Activated naive CD8-positive, alpha-beta T cell treated with anti-CD3 and anti-CD28 coated beads, Interleukin-2, amount 50 U/mL, for 24 hours (primary cell): ENCODE results near the gene ZNF48.
A peak's percentile ranks its signal among the peaks of the same experiment; 100 is the strongest.
"Not testable (repeated sequence)": the region's sequence is repeated elsewhere in the genome, so short reads cannot be mapped to it uniquely, and the experiment has no call there.

Experiments used
- ATAC-seq: fragments of 150-1000 bp; cut with Tn5 transposase; one replicate; pipeline ENCODE4 v1.10.0; 2021
- DNase-seq: peaks from one replicate; pipeline ENCODE4 v3.0.0; 2021
- H3K27ac Mint-ChIP-seq: one replicate; pipeline ENCODE4 v1.8.0; 2021; ENCODE audit warnings: mild to moderate bottlenecking, mixed read lengths
- H3K27me3 Mint-ChIP-seq: one replicate; pipeline ENCODE4 v1.8.0; 2021; ENCODE audit warnings: mixed read lengths
- H3K36me3 Mint-ChIP-seq: one replicate; pipeline ENCODE4 v1.8.0; 2021; ENCODE audit warnings: low read depth, mixed read lengths
- H3K4me1 Mint-ChIP-seq: one replicate; pipeline ENCODE4 v1.8.0; 2021; ENCODE audit warnings: mixed read lengths
- H3K4me3 Mint-ChIP-seq: one replicate; pipeline ENCODE4 v1.8.0; 2021; ENCODE audit warnings: mild to moderate bottlenecking, moderate library complexity, mixed read lengths
- H3K9me3 Mint-ChIP-seq: one replicate; pipeline ENCODE4 v1.8.0; 2021; ENCODE audit warnings: mixed read lengths

The ZNF48 gene

GRCh38 chr16:30379158-30379783 lies 15.9 kb upstream of the ZNF48 start:
- ATAC-seq: no peak
- DNase-seq: no peak
- H3K9me3 Mint-ChIP-seq: no peaks in the 10 kb centered on the region
- no peaks in the 10 kb centered on the region for H3K27me3 Mint-ChIP-seq
- peaks cover 60% of the 10 kb centered on the region for H3K4me1 Mint-ChIP-seq
- H3K4me3 Mint-ChIP-seq: peak overlapping the region; percentile 92
- H3K27ac Mint-ChIP-seq: peak overlapping the region; percentile 99
- H3K36me3 Mint-ChIP-seq: peaks cover 20% of the 10 kb centered on the region

GRCh38 chr16:30380072-30380802 lies 15.0 kb upstream of the ZNF48 start:
- DNase-seq (no peak), ATAC-seq (no peak)
- peak overlapping the region; percentile 96 for H3K27ac Mint-ChIP-seq
- H3K4me3 Mint-ChIP-seq: peak overlapping the region; percentile 90
- no peaks in the 10 kb centered on the region for H3K9me3 Mint-ChIP-seq
- peaks cover 20% of the 10 kb centered on the region for H3K36me3 Mint-ChIP-seq
- H3K27me3 Mint-ChIP-seq: no peaks in the 10 kb centered on the region
- H3K4me1 Mint-ChIP-seq: peaks cover 62% of the 10 kb centered on the region

DNA sequence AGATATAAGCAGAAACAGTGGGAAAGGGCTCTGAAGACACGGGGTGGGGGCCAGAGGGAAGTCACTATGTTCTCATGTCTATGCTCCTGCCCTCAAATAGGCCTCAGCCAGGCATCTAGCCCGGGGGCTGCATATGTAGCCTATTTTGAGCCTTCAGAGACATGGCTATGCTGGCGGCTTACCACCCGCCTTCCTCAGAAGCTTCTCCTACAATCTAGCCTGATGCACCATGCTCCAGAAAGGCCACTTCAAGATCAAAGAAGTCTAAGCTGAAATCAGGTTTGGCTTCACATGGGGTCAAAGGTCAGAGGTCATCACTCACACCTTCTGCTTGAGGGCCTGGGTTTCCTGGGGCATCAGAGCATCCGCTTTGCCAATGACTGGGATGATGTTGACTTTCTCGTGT lies 14.4 kb upstream of the ZNF48 start:
- Mint-ChIP-seq H3K9me3 (no peaks in the 10 kb centered on the region), H3K36me3 (peaks cover 20% of the 10 kb centered on the region), H3K27me3 (no peaks in the 10 kb centered on the region), H3K4me3 (peak overlapping the region; percentile 90), H3K4me1 (peaks cover 62% of the 10 kb centered on the region), H3K27ac (peak overlapping the region; percentile 96)
- no peak for ATAC-seq
- no peak for DNase-seq

DNA sequence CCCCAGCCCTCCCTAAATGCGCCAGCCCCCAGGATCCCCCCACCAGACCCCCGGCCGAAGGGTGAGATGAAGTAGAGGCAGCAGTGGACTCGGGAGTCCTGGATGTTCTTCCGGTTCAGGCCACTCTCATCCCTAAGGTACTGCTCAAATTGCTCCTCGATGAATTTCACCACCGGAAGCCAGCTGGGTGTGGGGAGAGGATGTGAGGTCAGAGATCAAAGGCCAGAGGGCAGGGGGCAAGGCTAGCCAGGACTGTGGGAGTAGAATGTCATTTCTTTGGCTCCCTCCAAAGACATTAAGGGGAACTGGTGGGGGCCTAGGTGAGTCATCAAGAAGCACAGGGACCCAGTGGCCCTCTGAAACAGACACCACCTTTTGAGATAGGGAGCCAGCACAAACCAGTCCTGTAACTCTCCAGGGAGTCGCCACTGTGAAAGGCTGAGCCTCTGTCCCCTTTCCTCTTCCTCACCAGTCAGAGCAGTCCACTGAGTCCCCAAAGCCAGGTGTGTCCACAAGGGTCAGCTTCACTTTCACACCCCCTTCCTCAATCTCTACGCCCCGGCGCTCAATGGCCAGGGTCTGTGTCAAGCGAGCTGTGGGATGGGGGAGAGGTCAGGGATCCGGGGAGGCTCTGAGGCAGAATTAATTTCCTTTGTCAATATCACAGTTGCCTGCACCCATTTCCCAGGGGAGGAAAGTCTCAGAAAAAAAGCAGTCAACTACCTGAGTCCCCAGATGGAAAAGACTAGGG lies 13.8 kb upstream of the ZNF48 start:
- Mint-ChIP-seq H3K27me3 (no peaks in the 10 kb centered on the region), H3K4me3 (peak overlapping the region; percentile 90), H3K9me3 (no peaks in the 10 kb centered on the region), H3K36me3 (peaks cover 20% of the 10 kb centered on the region), H3K4me1 (peaks cover 60% of the 10 kb centered on the region), H3K27ac (peak overlapping the region; percentile 96)
- ATAC-seq (no peak), DNase-seq (no peak)

DNA sequence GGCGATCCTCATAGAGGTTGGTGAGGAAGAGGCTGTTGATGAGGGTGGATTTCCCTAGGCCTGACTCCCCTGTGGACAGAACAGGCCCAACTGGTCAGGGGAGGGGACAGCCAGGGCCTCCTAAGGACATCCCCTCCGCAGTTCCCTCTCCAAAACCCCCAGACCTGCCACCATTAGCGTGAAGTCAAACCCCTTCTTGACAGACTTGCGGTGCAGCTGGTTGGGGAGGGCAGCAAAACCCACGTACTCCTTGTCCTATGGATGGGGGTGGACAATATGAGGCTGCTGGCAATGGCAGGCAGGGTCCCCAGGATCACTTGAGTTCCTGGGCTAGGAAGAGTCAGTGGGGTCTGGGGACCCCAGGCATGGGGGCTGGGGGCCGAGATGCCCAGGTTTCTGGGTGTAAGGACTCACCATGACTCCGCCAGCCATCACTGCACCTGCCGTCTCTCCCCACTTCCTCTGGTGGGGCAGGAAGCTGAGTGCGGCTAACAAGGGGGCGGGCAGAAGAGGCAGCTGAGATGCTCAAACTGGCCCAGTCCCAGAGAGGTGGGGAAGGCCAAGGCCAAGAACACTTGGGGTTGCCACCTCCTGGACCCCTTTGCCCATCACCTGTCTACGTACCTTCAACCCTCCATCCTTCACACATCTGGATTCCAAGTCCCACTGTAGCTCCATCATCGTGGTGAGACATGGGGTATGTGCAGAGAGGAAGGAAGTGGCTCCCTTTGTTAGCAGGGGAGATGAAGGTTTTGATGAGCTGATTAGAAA lies 12.9 kb upstream of the ZNF48 start, which contains the start of gene SEPTIN1:
SEPTIN1 (minus strand) TSS at position 451 of the 771 bp plus-strand sequence; CDS start at position 432, 19 bp downstream.
- H3K27ac Mint-ChIP-seq: peak within 1 kb of the TSS; percentile 96
- peak within 1 kb of the TSS; percentile 90 for H3K4me3 Mint-ChIP-seq
- H3K36me3 Mint-ChIP-seq: peaks cover 20% of the 10 kb centered on the region
- no peaks in the 10 kb centered on the region for H3K9me3 Mint-ChIP-seq
- peaks cover 55% of the 10 kb centered on the region for H3K4me1 Mint-ChIP-seq
- peak; percentile 75 for DNase-seq
- no peaks in the 10 kb centered on the region for H3K27me3 Mint-ChIP-seq
- ATAC-seq: peak; percentile 57

DNA sequence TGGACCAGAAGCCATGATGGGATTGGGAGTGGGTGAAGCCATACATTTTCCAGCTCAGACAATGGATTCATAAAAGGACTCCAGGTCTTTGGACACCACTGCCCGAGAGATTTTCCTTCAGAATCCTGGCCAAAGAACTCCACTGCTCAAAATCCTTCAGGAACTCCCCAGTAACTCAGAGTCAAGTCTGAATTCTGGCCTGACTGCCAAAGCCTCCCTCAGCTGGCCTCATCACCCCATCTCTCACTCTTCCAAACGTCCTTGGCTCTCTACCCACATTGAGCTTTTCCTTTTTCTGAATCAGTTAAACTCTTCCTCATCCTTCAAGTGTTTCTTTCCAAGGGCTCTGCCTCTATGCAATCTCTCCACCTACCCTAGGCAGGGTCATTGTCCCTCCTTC lies 11.7 kb upstream of the ZNF48 start:
- Mint-ChIP-seq H3K27ac (peak overlapping the region; percentile 96), H3K36me3 (peaks cover 17% of the 10 kb centered on the region), H3K4me1 (peaks cover 44% of the 10 kb centered on the region), H3K9me3 (no peaks in the 10 kb centered on the region), H3K27me3 (no peaks in the 10 kb centered on the region), H3K4me3 (peak overlapping the region; percentile 90)
- DNase-seq (no peak), ATAC-seq (no peak)

GRCh38 chr16:30394592-30395154 lies 547 bp upstream of the ZNF48 start:
- ATAC-seq: no peak
- Mint-ChIP-seq H3K9me3 (no peaks in the 10 kb centered on the region), H3K36me3 (peaks cover 15% of the 10 kb centered on the region), H3K27me3 (no peaks in the 10 kb centered on the region), H3K27ac (peak overlapping the region; percentile 68), H3K4me3 (peak overlapping the region; percentile 85), H3K4me1 (peaks cover 39% of the 10 kb centered on the region)
- no peak for DNase-seq

GRCh38 chr16:30395992-30396585 lies 869 bp downstream of the ZNF48 start:
- Mint-ChIP-seq H3K4me1 (peaks cover 53% of the 10 kb centered on the region), H3K36me3 (peaks cover 15% of the 10 kb centered on the region), H3K9me3 (no peaks in the 10 kb centered on the region), H3K4me3 (peak overlapping the region; percentile 85), H3K27ac (peak overlapping the region; percentile 32), H3K27me3 (no peaks in the 10 kb centered on the region)
- ATAC-seq (peak; percentile 7), DNase-seq (no peak)

- peaks cover 15% of the 10 kb centered on the region for H3K36me3 Mint-ChIP-seq
- H3K4me1 Mint-ChIP-seq: peaks cover 57% of the 10 kb centered on the region
- not testable (repeated sequence) for H3K27ac Mint-ChIP-seq, ATAC-seq, H3K9me3 Mint-ChIP-seq, H3K27me3 Mint-ChIP-seq, DNase-seq
- H3K4me3 Mint-ChIP-seq: peak overlapping the region; percentile 85
These were observed 1.4 kb downstream of the ZNF48 start for GRCh38 chr16:30396627-30397026.

DNA sequence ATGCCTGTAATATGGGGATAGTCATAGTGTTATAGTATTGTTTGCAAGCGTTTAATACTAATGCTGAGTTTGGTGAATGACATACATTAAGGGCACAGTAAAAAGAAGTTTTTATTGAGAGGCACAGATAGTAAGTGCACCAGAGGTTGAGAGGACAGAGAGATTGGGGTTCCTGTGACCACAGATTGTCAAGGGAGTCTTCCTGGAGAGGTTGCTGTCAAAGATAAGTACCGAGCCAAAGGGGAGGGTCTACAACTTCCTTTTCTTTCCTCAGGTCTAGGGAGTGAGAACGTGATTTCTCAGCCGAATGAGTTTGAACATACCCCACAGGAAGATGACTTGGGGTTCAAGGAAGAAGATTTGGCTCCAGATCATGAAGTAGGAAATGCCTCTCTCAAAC lies 1.8 kb downstream of the ZNF48 start:
- peaks cover 59% of the 10 kb centered on the region for H3K4me1 Mint-ChIP-seq

DNA sequence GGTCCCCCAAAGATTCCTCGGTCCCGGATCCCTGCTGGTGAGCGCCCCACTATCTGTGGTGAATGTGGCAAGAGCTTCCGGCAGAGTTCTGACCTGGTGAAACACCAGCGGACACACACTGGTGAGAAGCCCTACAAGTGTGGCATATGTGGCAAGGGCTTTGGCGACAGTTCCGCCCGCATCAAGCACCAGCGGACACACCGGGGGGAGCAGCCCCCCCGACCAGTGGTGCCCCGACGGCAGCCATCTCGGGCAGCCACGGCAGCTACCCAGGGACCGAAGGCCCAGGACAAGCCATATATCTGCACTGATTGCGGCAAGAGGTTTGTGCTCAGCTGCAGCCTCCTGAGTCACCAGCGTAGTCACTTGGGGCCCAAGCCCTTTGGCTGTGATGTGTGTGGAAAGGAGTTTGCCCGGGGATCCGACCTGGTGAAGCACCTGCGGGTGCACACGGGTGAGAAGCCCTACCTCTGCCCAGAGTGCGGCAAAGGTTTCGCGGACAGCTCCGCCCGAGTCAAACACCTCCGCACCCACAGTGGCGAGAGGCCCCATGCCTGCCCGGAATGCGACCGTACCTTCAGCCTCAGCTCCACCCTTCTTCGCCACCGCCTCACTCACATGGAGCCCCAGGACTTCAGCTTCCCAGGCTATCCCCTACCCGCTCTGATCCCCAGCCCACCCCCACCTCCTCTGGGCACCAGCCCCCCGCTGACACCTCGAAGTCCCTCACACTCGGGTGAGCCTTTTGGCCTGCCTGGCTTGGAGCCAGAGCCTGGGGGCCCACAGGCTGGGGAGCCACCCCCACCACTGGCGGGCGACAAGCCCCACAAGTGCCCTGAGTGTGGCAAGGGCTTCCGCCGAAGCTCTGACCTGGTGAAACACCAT lies 2.8 kb downstream of the ZNF48 start:
- H3K27me3 Mint-ChIP-seq: no peaks in the 10 kb centered on the region
- DNase-seq (no peak), ATAC-seq (no peak)
- no peak overlapping the region for H3K4me3 Mint-ChIP-seq
- H3K36me3 Mint-ChIP-seq: peaks cover 15% of the 10 kb centered on the region
- no peaks in the 10 kb centered on the region for H3K9me3 Mint-ChIP-seq
- no peak overlapping the region for H3K27ac Mint-ChIP-seq
- peaks cover 59% of the 10 kb centered on the region for H3K4me1 Mint-ChIP-seq

More for the DNA sequence above, 1.8 kb downstream of the ZNF48 start:
- H3K27ac Mint-ChIP-seq: no peak overlapping the region
- no peaks in the 10 kb centered on the region for H3K9me3 Mint-ChIP-seq
- H3K27me3 Mint-ChIP-seq: no peaks in the 10 kb centered on the region
- H3K4me3 Mint-ChIP-seq: peak overlapping the region; percentile 85
- DNase-seq (no peak), ATAC-seq (no peak)
- peaks cover 15% of the 10 kb centered on the region for H3K36me3 Mint-ChIP-seq

GRCh38 chr16:30398661-30399434 lies 3.6 kb downstream of the ZNF48 start:
- H3K27me3 Mint-ChIP-seq: no peaks in the 10 kb centered on the region
- no peaks in the 10 kb centered on the region for H3K9me3 Mint-ChIP-seq
- ATAC-seq: no peak
- peaks cover 59% of the 10 kb centered on the region for H3K4me1 Mint-ChIP-seq
- H3K36me3 Mint-ChIP-seq: peaks cover 15% of the 10 kb centered on the region
- peak overlapping the region; percentile 76 for H3K4me3 Mint-ChIP-seq
- H3K27ac Mint-ChIP-seq: peak overlapping the region; percentile 65
- DNase-seq: no peak
